ENCODE data around the gene CDK16.
"Not testable (repeated sequence)": the region's sequence is repeated elsewhere in the genome, so short reads cannot be mapped to it uniquely, and the experiment has no call there.

Gene CDK16

GRCh38 chrX:47247999-47248320, 29.5 kb downstream of the CDK16 start:
- no peak overlapping the region for H3K4me3 ChIP-seq (ENCODE audit: low read depth, low read length)
- no peak for DNase-seq (ENCODE audit: low read depth)
- TF ChIP-seq CTCF (IDR thresholded peaks at IDR 0.05; ENCODE audit: low read depth, low read length): no peak
- TF ChIP-seq POLR2A (IDR thresholded peaks at IDR 0.05; ENCODE audit: extremely low read depth, insufficient read length): no peak
- TF ChIP-seq MYC (IDR thresholded peaks at IDR 0.05; ENCODE audit: low read depth, low read length): no peak
- TF ChIP-seq, protein P1, sequence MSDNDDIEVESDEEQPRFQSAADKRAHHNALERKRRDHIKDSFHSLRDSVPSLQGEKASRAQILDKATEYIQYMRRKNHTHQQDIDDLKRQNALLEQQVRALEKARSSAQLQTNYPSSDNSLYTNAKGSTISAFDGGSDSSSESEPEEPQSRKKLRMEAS (IDR thresholded peaks at IDR 0.05; ENCODE audit: low read depth, low read length): no peak

DNA sequence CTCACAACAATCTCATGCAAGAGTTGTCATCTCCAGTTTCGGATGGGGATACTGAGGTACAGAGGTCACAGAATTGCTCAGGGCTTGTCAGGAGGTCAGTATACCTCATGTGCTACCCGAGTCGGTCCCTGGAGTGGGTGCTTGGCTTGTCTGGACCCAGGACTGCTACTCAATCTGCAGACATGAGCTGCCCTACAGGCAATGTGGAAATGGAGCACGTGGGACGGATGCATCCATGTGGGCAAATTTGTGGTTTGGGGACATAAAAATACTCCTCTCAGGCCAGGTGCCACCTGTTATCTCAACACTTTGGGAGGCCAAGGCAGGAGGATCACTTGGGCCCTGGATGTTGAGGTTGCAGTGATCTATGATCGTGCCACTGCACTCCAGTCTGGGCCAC, 30.1 kb downstream of the CDK16 start:
- TF ChIP-seq CTCF (IDR thresholded peaks at IDR 0.05; ENCODE audit: low read depth, low read length) (no peak), MYC (IDR thresholded peaks at IDR 0.05; ENCODE audit: low read depth, low read length) (no peak), POLR2A (IDR thresholded peaks at IDR 0.05; ENCODE audit: extremely low read depth, insufficient read length) (no peak)
- TF ChIP-seq, protein P1 (IDR thresholded peaks at IDR 0.05; ENCODE audit: low read depth, low read length): no peak
- H3K4me3 ChIP-seq (ENCODE audit: low read depth, low read length): no peak overlapping the region
- no peak for DNase-seq (ENCODE audit: low read depth)

- TF ChIP-seq POLR2A (IDR thresholded peaks at IDR 0.05; ENCODE audit: extremely low read depth, insufficient read length) (no peak), MYC (IDR thresholded peaks at IDR 0.05; ENCODE audit: low read depth, low read length) (no peak), CTCF (IDR thresholded peaks at IDR 0.05; ENCODE audit: low read depth, low read length) (no peak)
- TF ChIP-seq, protein P1 (IDR thresholded peaks at IDR 0.05; ENCODE audit: low read depth, low read length): no peak
- H3K4me3 ChIP-seq (ENCODE audit: low read depth, low read length): no peak overlapping the region
- DNase-seq (ENCODE audit: low read depth): no peak
Measured at GRCh38 chrX:47250017-47250347, 31.5 kb downstream of the CDK16 start.

DNA sequence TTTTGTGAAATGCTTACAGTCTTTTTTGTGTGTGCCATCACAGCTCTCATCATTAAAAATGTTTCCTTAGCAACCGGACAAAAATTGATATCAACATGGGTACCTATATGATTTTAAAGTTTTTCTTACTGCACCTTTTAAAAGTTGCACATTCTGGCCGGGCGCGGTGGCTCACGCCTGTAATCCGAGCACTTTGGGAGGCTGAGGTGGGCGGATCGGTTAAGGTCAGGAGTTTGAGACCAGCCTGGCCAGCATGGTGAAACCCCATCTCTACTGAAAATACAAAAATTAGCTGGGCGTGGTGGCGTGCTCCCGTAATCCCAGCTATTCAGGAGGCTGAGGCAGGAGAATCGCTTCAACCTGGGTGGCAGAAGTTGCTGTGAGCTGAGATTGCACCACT, 39.1 kb downstream of the CDK16 start:
- DNase-seq (ENCODE audit: low read depth); H3K4me3 ChIP-seq (ENCODE audit: low read depth, low read length): not testable (repeated sequence)

DNA sequence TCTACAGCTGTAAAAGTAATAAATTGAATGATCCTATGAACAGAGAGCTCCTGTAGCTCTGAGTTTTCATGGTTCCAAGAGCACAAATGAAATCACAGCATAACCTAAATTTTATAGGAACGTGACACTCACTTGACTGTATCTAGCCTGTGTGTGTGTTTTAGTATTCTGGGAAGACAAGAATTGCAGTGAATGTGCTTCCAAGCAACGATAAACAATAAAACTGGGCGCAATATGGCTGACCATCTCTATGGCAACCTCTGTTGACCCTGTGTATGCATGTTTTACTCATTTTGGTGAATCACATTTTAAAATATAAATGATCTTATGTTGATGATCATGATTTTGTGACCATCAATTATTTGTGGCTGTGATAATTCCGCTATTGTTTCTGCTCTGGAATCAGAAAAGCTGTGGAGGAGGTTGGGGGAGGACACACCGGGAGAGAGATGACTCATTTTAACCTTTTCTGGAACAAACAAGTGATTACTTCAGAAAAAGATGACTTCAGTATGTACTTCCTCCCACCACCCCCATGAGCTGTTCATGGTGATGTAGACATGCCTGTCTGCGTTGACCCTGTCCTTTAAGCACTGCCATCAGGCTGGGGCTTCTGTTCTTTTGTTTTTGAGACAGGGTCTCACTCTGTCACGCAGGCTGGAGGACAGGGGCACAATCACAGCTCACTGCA, 46.1 kb downstream of the CDK16 start:
- TF ChIP-seq CTCF (IDR thresholded peaks at IDR 0.05; ENCODE audit: low read depth, low read length): no peak
- TF ChIP-seq POLR2A (IDR thresholded peaks at IDR 0.05; ENCODE audit: extremely low read depth, insufficient read length): no peak
- TF ChIP-seq, protein P1 (IDR thresholded peaks at IDR 0.05; ENCODE audit: low read depth, low read length): no peak
- no peak for TF ChIP-seq MYC (IDR thresholded peaks at IDR 0.05; ENCODE audit: low read depth, low read length)
- H3K4me3 ChIP-seq (ENCODE audit: low read depth, low read length): no peak overlapping the region
- peak; percentile 28 for DNase-seq (ENCODE audit: low read depth)

DNA sequence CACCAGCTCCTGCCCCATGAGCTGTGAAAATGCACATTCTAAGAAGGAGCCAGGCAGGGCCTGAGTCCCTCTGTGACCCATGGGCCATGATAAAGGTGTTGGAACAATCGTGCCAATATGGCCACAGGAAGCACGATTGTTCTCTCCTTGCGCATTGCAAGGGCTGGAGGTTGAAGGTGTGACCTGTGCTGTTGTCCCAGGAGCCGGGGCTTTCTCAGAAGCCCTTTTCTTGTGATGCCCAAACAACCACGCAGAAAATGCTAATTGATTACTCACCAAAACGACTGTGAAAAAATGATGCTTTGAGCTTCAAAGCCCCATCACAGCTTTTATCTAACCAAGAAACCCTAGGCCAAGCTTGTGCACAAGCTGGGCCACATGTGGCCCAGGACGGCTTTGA, 48.2 kb downstream of the CDK16 start:
- DNase-seq (ENCODE audit: low read depth): no peak
- TF ChIP-seq MYC (IDR thresholded peaks at IDR 0.05; ENCODE audit: low read depth, low read length): no peak
- no peak for TF ChIP-seq POLR2A (IDR thresholded peaks at IDR 0.05; ENCODE audit: extremely low read depth, insufficient read length)
- TF ChIP-seq, protein P1 (IDR thresholded peaks at IDR 0.05; ENCODE audit: low read depth, low read length): no peak
- no peak for TF ChIP-seq CTCF (IDR thresholded peaks at IDR 0.05; ENCODE audit: low read depth, low read length)
- H3K4me3 ChIP-seq (ENCODE audit: low read depth, low read length): no peak overlapping the region
